Common myeloid progenitor, CD34-positive (primary cell): Measurements from ENCODE around the gene ADCY10.

Source experiments
- CTCF ChIA-PET: fragments of 350-600 bp; sonication (Branson Sonifier 250); formaldehyde crosslinking; loops from one replicate; lab custom pipeline; 2021; ENCODE audit warnings: antibody characterized with exemption; lab: Charles Lee
- POLR2A ChIA-PET: fragments of 350-600 bp; sonication (Branson Sonifier 250); formaldehyde crosslinking; loops from one replicate; lab custom pipeline; 2021; ENCODE audit warnings: antibody characterized with exemption; lab: Charles Lee
- DNase-seq, 3 donors: peaks; one replicate each; pipeline versions ENCODE4 v3.0.0 to v3.0.0-alpha.2; 2013
- H3K27ac ChIP-seq, 2 experiments: 1 replicate in 1 of 2; 2 replicates in 1 of 2; pipeline ENCODE4 v1.7.0; 2013; ENCODE audit warnings: inconsistent platforms in 2 of 2, low read length in 2 of 2, mild to moderate bottlenecking in 2 of 2, low read depth in 1 of 2, moderate library complexity in 1 of 2; ENCODE audit not compliant: severe bottlenecking in 2 of 2, insufficient read depth in 1 of 2, poor library complexity in 1 of 2
- H3K27me3 ChIP-seq, 5 experiments: replicated peaks in 2 of 5; 1 replicate in 3 of 5; 2 replicates in 2 of 5; pipeline versions ENCODE4 v1.6.1 to v1.7.0; 2013; ENCODE audit warnings: low read length in 4 of 5, mild to moderate bottlenecking in 2 of 5, moderate library complexity in 2 of 5, inconsistent platforms in 1 of 5; ENCODE audit not compliant: insufficient read depth in 5 of 5, control insufficient read depth in 4 of 5
- H3K36me3 ChIP-seq, 4 experiments: 1 replicate in 2 of 4; 2 replicates in 2 of 4; pipeline versions ENCODE4 v1.6.1 to v1.7.0; 2013; ENCODE audit warnings: low read length in 3 of 4, control low read depth in 1 of 4, mild to moderate bottlenecking in 1 of 4; ENCODE audit not compliant: control insufficient read depth in 4 of 4, insufficient read depth in 4 of 4
- H3K4me1 ChIP-seq, 4 experiments: 1 replicate in 3 of 4; 2 replicates in 1 of 4; pipeline versions ENCODE4 v1.6.1 to v1.7.1; 2013; ENCODE audit warnings: low read length in 3 of 4, mild to moderate bottlenecking in 3 of 4, control low read depth in 1 of 4, inconsistent platforms in 1 of 4, moderate library complexity in 1 of 4; ENCODE audit not compliant: control insufficient read depth in 4 of 4, insufficient read depth in 4 of 4; ENCODE audit errors: control extremely low read depth in 1 of 4
- H3K4me3 ChIP-seq, 7 experiments: 1 replicate in 4 of 7; 2 replicates in 3 of 7; pipeline versions ENCODE4 v1.5.1 to v1.7.0; 2013; ENCODE audit warnings: mild to moderate bottlenecking in 7 of 7, low read length in 6 of 7, moderate library complexity in 6 of 7, inconsistent platforms in 2 of 7, low read depth in 2 of 7, control low read depth in 1 of 7; ENCODE audit not compliant: insufficient read depth in 4 of 7, control insufficient read depth in 1 of 7; ENCODE audit errors: extremely low read depth in 1 of 7
- H3K9me3 ChIP-seq, 5 experiments: 1 replicate in 4 of 5; 2 replicates in 1 of 5; pipeline versions ENCODE4 v1.6.1 to v1.7.1; 2013; ENCODE audit warnings: low read length in 4 of 5, mild to moderate bottlenecking in 2 of 5, inconsistent platforms in 1 of 5, low read depth in 1 of 5, moderate library complexity in 1 of 5; ENCODE audit not compliant: control insufficient read depth in 4 of 5, insufficient read depth in 2 of 5; ENCODE audit errors: control extremely low read depth in 1 of 5
- WGBS: methylation state at CpG from one replicate; pipeline ENCODE4 v1.1.5; 2013; ENCODE audit not compliant: insufficient coverage; 5-methylcytosine and 5-hydroxymethylcytosine counted together

ADCY10 gene

DNA sequence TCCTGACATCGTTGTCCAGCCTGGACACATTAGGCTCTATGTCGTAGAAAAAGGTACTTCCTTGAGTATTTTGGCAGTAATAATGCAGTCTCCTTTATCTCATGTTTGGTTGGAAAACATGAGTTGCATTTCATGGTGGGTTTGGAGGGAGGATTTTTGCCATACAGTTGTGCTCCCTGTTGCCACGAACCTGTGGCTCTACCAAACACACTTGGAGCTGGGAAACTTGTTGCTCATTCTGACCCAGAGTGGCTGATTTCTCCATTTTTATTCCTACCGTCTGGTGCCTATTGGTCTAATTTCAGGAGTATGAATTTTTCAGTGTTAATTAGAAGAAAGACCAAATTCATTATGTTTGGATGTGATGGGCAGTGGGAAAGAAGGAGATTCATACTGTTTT, 141.5 kb downstream of the ADCY10 start:
- peaks cover 11 to 45% (median 22%) of the 10 kb centered on the region in 4 experiments for H3K36me3 ChIP-seq
- no peaks in the 10 kb centered on the region for H3K27me3 ChIP-seq
- ChIA-PET POLR2A (no interaction called here), CTCF (no interaction called here)
- no peak overlapping the region for H3K27ac ChIP-seq
- H3K4me3 ChIP-seq, result no peak overlapping the region
- no peak for DNase-seq
- WGBS, result 100% methylated on average over 2 of the region's 4 CpGs
- peaks cover 0 to 18% (median 5%) of the 10 kb centered on the region in 4 experiments for H3K4me1 ChIP-seq
- peaks cover 0 to 1% (median 0%) of the 10 kb centered on the region in 5 experiments for H3K9me3 ChIP-seq

DNA sequence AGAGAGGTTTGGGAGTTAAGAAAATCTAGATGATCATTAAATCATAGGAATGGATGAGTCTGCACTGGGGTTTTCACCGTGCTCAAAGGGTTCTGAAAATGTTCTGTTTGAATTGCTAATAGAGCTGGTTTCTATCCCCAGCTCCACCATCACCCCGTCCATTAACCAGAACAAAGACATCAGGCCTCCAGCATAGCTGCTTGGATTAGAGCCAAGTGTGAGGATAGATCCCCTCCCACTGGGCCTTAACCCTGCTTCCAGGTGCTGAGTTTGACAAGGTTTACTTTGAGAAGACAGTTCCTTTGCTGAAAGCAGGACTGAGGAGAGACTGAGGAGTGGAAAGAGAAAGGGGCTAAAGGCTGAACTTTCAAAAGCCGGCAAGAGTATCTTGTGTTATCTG, 143.8 kb downstream of the ADCY10 start:
- no peak for DNase-seq
- Histone ChIP-seq H3K4me3 (no peak overlapping the region), H3K36me3 (peaks cover 15 to 49% (median 26%) of the 10 kb centered on the region in 4 experiments), H3K27me3 (no peaks in the 10 kb centered on the region), H3K4me1 (peaks cover 0 to 19% (median 3%) of the 10 kb centered on the region in 4 experiments), H3K9me3 (peaks cover 0 to 1% (median 0%) of the 10 kb centered on the region in 5 experiments), H3K27ac (no peak overlapping the region)
- WGBS, result 83% methylated on average over 1 of the region's 3 CpGs
- ChIA-PET POLR2A (interaction anchor here (0.5 kb wide), 1 partner anchor 1826 kb away, joined by 3 read pairs; no protein-coding TSS in a partner anchor), CTCF (interaction anchor here (0.9 kb wide), 1 partner anchor 20 kb away, joined by 3 read pairs; no protein-coding TSS in a partner anchor)

DNA sequence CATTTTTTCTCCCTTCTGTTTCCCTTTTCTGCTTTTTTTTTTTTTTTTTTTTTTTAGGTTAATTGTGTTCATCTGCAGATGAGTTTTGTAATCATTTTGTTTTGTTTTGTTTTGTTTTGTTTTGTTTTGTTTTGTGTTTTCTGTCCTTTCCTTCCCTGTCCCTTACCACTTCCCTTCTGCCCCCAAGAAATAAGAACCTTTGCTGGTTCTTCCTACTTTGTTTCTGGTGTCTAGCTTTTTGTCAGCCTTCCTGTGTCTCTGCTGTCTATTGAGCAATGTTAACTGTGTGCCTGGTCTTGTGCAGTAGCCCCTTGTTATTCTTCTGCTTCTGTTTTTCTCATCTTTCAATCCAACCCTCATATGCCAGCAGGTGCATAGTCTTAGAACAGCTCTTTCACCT, 146.2 kb downstream of the ADCY10 start:
- H3K36me3 ChIP-seq, result peaks cover 12 to 38% (median 23%) of the 10 kb centered on the region in 4 experiments
- H3K27ac ChIP-seq, result no peak overlapping the region
- no peaks in the 10 kb centered on the region for H3K27me3 ChIP-seq
- ChIA-PET CTCF (interaction anchor here (0.6 to 1.4 kb wide), 3 partner anchors 8 to 200 kb away, joined by 4 to 8 read pairs (median 5); no protein-coding TSS in a partner anchor), POLR2A (no interaction called here)
- no peak for DNase-seq
- H3K9me3 ChIP-seq, result peaks cover 0 to 1% (median 0%) of the 10 kb centered on the region in 5 experiments
- peaks cover 0 to 13% (median 0%) of the 10 kb centered on the region in 4 experiments for H3K4me1 ChIP-seq
- H3K4me3 ChIP-seq, result no peak overlapping the region

DNA sequence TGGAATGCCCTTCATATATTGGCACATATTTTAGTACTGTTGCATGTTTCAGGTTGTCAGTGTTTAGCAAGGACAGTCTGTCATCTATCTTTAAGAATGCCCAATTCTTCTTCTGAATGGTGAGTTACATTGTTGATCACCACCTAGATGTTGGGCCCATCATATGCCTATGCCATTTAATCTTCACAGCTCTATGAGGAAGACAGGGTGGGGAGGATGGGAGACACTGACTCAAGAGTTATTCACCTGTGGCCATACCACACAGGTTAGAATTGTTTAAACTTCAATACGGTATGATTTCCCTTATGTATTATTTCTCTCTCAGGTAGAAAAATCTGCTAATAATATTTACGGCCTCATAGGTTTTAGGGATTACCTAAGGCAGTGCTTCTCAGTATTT, 147.4 kb downstream of the ADCY10 start:
- CTCF ChIA-PET, result interaction anchor here (1.5 to 1.7 kb wide), 2 partner anchors 9 to 42 kb away, joined by 3 to 5 read pairs; no protein-coding TSS in a partner anchor
- POLR2A ChIA-PET, result no interaction called here
- Histone ChIP-seq H3K9me3 (peaks cover 0 to 1% (median 0%) of the 10 kb centered on the region in 5 experiments), H3K27ac (no peak overlapping the region), H3K27me3 (no peaks in the 10 kb centered on the region), H3K36me3 (peaks cover 12 to 29% (median 20%) of the 10 kb centered on the region in 4 experiments), H3K4me1 (peaks cover 0 to 16% (median 2%) of the 10 kb centered on the region in 4 experiments), H3K4me3 (no peak overlapping the region)
- WGBS, result no CpG with 5 or more reads among the region's 2 CpGs
- no peak for DNase-seq

DNA sequence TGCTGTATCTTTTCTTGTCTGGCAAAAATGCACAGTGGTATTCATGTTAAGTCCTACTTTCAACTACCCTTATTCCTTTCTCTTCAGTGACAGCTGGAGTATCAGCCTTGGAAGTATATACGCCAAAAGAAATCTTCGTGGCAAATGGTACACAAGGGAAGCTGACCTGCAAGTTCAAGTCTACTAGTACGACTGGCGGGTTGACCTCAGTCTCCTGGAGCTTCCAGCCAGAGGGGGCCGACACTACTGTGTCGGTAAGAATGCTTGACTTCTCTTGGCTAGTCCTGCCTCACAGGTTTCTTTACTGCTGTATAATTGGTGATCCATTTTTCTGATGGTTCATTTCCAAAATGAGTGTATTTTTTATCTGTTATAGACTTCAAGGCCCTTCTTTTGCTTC, 148.4 kb downstream of the ADCY10 start:
- CTCF ChIA-PET, result interaction anchor here (1.5 kb wide), 1 partner anchor 10 kb away, joined by 5 read pairs; no protein-coding TSS in a partner anchor
- peaks cover 0 to 23% (median 7%) of the 10 kb centered on the region in 4 experiments for H3K4me1 ChIP-seq
- no peaks in the 10 kb centered on the region for H3K27me3 ChIP-seq
- peaks cover 0 to 1% (median 0%) of the 10 kb centered on the region in 5 experiments for H3K9me3 ChIP-seq
- POLR2A ChIA-PET, result no interaction called here
- DNase-seq, result no peak
- no peak overlapping the region for H3K27ac ChIP-seq
- peaks cover 10 to 29% (median 18%) of the 10 kb centered on the region in 4 experiments for H3K36me3 ChIP-seq
- WGBS, result 90% methylated on average over 4 of the region's 6 CpGs
- no peak overlapping the region for H3K4me3 ChIP-seq

DNA sequence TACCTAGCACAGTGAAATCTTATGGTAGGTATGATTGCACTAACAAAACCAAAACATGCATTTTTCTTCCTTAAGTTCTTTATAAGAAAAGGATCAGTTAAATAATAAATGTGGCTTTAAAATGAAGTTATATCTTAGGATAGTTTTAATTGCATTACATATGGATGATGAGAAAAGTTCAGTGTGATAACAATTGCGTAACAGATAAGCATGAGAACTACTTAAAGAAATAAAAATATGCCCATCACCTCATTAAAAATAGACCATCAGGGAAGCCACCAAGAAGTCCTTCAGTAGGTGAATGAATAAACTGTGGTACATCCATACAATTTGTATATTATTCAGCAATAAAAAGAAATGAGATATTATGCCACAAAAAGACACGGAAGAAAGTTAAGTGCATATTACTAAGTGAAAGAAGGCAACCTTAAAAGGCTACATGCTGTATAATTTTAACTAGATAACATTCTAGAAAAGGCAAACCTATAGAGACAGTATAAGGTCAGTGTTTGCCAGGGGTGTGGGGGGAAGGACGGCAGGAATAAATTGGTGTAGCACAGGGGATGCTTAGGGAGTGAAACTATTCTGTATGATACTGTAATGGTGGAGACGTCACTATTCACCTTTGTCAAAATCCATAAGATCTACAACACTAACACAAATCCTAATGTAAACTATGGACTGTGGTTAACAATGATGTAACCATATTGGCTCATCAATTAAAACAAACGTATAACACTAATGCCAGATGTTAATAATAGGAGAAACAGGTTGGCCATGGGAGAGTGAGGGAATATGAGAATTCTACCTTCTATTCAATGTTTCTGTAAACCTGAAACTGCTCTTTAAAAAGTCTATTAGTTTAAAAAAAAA, 149.2 kb downstream of the ADCY10 start:
- DNase-seq, result no peak
- H3K27ac ChIP-seq, result no peak overlapping the region
- H3K4me3 ChIP-seq, result no peak overlapping the region
- no peaks in the 10 kb centered on the region for H3K27me3 ChIP-seq
- peaks cover 0 to 23% (median 7%) of the 10 kb centered on the region in 4 experiments for H3K4me1 ChIP-seq
- WGBS, result 100% methylated on average over 1 of the region's 5 CpGs
- peaks cover 6 to 23% (median 11%) of the 10 kb centered on the region in 4 experiments for H3K36me3 ChIP-seq
- ChIA-PET POLR2A (no interaction called here), CTCF (no interaction called here)
- no peaks in the 10 kb centered on the region for H3K9me3 ChIP-seq
